Psoas muscle (tissue), 8 donors: ENCODE data around the gene ANKRD11. TPM values are rescaled to one million over a fixed set of nuclear protein-coding genes. Genes with fewer than 3 reads are reported as not detected.

Experiments
- ATAC-seq, 4 donors: fragments of 200-7000 bp; cut with Tn5 transposase; one replicate each; pipeline ENCODE4 v1.9.1; 2020; ENCODE audit warnings: moderate library complexity in 3 of 4, mild to moderate bottlenecking in 2 of 4
- DNase-seq, 2 donors: peaks; one replicate each; pipeline ENCODE4 v3.0.0-alpha.2; 2020
- H3K27ac ChIP-seq: fragments of 200-600 bp; one replicate; pipeline ENCODE4 v1.8.0; 2022
- H3K27me3 ChIP-seq, 3 donors: fragments of 200-600 bp in 1 of 3; one replicate each; pipeline versions ENCODE4 v1.6.1 to v1.8.0; 2013 to 2022; ENCODE audit warnings: low read length in 2 of 3, mild to moderate bottlenecking in 2 of 3, moderate library complexity in 1 of 3; ENCODE audit not compliant: insufficient read depth in 3 of 3
- H3K36me3 ChIP-seq, 2 donors: fragments of 200-600 bp in 1 of 2; one replicate each; pipeline versions ENCODE4 v1.6.1 to v1.8.0; 2013 to 2022; ENCODE audit warnings: low read depth in 1 of 2, mild to moderate bottlenecking in 1 of 2, moderate library complexity in 1 of 2; ENCODE audit not compliant: insufficient read depth in 1 of 2
- H3K4me1 ChIP-seq: fragments of 200-600 bp; one replicate; pipeline ENCODE4 v1.8.0; 2022
- H3K4me3 ChIP-seq: fragments of 200-600 bp; one replicate; pipeline ENCODE4 v1.8.0; 2022; ENCODE audit warnings: mild to moderate bottlenecking
- H3K9me3 ChIP-seq: fragments of 200-600 bp; one replicate; pipeline ENCODE4 v1.8.0; 2022
- CTCF ChIP-seq: fragments of 200-600 bp; IDR thresholded peaks from one replicate; pipeline ENCODE4 v1.8.0; 2022; ENCODE audit warnings: antibody characterized with exemption
- WGBS, 3 donors: extraction: QIAGEN DNeasy Blood & Tissue Kit; methylation state at CpG; one replicate each; pipeline versions ENCODE4 v1.1.6 to v1.1.7; 2013; 5-methylcytosine and 5-hydroxymethylcytosine counted together
- intact Hi-C, 2 donors: fragments of 100-400 bp; cut with DNase I; formaldehyde crosslinking; loops; one replicate each; pipeline versions ENCODE4 v1.11.0 to v1.14.2; 2022
- polyA plus RNA-seq, 3 donors: library from polyadenylated mRNA; stranded (reverse); fragments of 200-250 nt; gene quantifications; one replicate each; pipeline ENCODE4 v1.2.3, GENCODE V29; 2013
- total RNA-seq, 4 donors: library from RNA; stranded (reverse); fragmentation: NEBNext Ultra II Directional in 2 of 4; extraction: Animal tissue kit (Norgen Biotek cat#: 25700) in 2 of 4; gene quantifications; one replicate each; pipeline versions ENCODE4 v1.2.1 to v1.2.4, GENCODE V29; 2021 to 2023
- donor health status: healthy with polysubstance abuse.
- donor health status: DM: no; HTN: no; CAD: no; lungs with moderate emphysema.
- donor health status: Bipolar disorder and iron deficiency.
- donor health status: healthy.
- donor health status: DM: yes; HTN: yes; CAD: no.
- donor health status: DM: no; HTN: no; CAD: no.
- donor health status: DM: no; HTN: no; CAD: no.
- donor health status: DM: yes; HTN: yes; CAD: no.

Gene ANKRD11
- total and polyA plus RNA-seq, 7 donors, result 22.3 to 72.8 (median 57.2) TPM

- intact Hi-C loops, result no loop called here
- no peak for DNase-seq
- no peak for TF ChIP-seq CTCF
These were observed 214.3 kb downstream of the ANKRD11 start for GRCh38 chr16:89275837-89276720.

GRCh38 chr16:89275284-89275584 is 215.1 kb downstream of the ANKRD11 start:
- H3K4me1 ChIP-seq, result no peaks in the 10 kb centered on the region
- H3K9me3 ChIP-seq, result no peaks in the 10 kb centered on the region
- no peak overlapping the region for H3K4me3 ChIP-seq
- peaks cover 3 to 88% of the 10 kb centered on the region in 2 donors for H3K36me3 ChIP-seq
- no peak overlapping the region for H3K27ac ChIP-seq
- intact Hi-C loops, result no loop called here
- DNase-seq (no peak), ATAC-seq (no peak)
- no peak for TF ChIP-seq CTCF
- H3K27me3 ChIP-seq, result no peaks in the 10 kb centered on the region
- 93% methylated on average over 11 of the region's 11 CpGs for WGBS, 3 donors

More at GRCh38 chr16:89275837-89276720, 214.3 kb downstream of the ANKRD11 start:
- no peaks in the 10 kb centered on the region for H3K4me1 ChIP-seq
- H3K36me3 ChIP-seq, result peaks cover 9 to 88% of the 10 kb centered on the region in 2 donors
- H3K27ac ChIP-seq, result no peak overlapping the region
- ATAC-seq, result no peak
- no peaks in the 10 kb centered on the region for H3K27me3 ChIP-seq
- 91 to 92% (median 91%) methylated on average over 38 to 39 of the region's 39 CpGs for WGBS, 3 donors
- H3K9me3 ChIP-seq, result no peaks in the 10 kb centered on the region
- no peak overlapping the region for H3K4me3 ChIP-seq

GRCh38 chr16:89274561-89275283 is 215.6 kb downstream of the ANKRD11 start:
- no peak for DNase-seq

GRCh38 chr16:89273741-89274472 is 216.5 kb downstream of the ANKRD11 start:
- Histone ChIP-seq H3K4me1 (no peaks in the 10 kb centered on the region), H3K9me3 (no peaks in the 10 kb centered on the region), H3K36me3 (peaks cover 3 to 94% of the 10 kb centered on the region in 2 donors), H3K27me3 (no peaks in the 10 kb centered on the region), H3K4me3 (no peak overlapping the region), H3K27ac (no peak overlapping the region)
- 91 to 92% (median 92%) methylated on average over 17 to 19 of the region's 19 CpGs for WGBS, 3 donors
- DNase-seq (no peak), ATAC-seq (no peak)
- TF ChIP-seq CTCF, result no peak
- intact Hi-C loops, result no loop called here

More at GRCh38 chr16:89274561-89275283, 215.6 kb downstream of the ANKRD11 start:
- WGBS, 3 donors, result 90 to 93% (median 92%) methylated on average over 26 to 30 of the region's 30 CpGs
- intact Hi-C loops, result no loop called here
- Histone ChIP-seq H3K27me3 (no peaks in the 10 kb centered on the region), H3K4me1 (no peaks in the 10 kb centered on the region), H3K36me3 (peaks cover 3 to 88% of the 10 kb centered on the region in 2 donors), H3K9me3 (no peaks in the 10 kb centered on the region), H3K4me3 (no peak overlapping the region), H3K27ac (no peak overlapping the region)
- ATAC-seq, result no peak
- TF ChIP-seq CTCF, result no peak
